Measurements from ENCODE around the gene UBAP2L. TPM values are rescaled to one million over a fixed set of nuclear protein-coding genes. Genes with fewer than 3 reads are reported as not detected.

UBAP2L gene
- polyA plus RNA-seq, 1 donor (not counting 4 experiments of a cell fraction or from before 2014, with no cell fraction given), result 198 TPM

DNA sequence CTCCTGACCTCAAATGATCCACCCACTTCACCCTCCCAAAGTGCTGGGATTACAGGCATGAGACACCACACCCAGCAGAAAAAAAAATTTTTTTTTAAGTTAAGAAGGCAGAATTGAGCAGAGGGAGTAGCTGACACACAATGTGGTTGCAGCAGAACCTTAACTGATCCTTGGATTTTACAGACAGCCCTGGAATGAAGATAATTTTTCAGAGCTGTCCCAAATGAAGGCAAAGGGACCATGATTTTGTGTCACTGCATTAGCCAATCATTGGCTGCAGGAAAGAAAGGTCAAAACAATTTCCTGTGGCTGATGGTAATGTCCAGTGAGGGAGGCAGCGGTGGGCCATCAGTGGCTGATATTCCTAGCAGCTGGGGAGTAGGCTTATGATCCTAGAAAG, 80.8 kb downstream of the UBAP2L start:
- Histone ChIP-seq H3K4me1 (ENCODE audit: control insufficient read depth, extremely low read depth, insufficient read depth, low read length) (no peaks in the 10 kb centered on the region), H3K9ac (ENCODE audit: control insufficient read depth, extremely low read depth, insufficient read depth, low read length) (no peak overlapping the region), H3K36me3 (ENCODE audit: control insufficient read depth in 2 of 2, extremely low read depth in 1 of 2, insufficient read depth in 2 of 2, low read length in 2 of 2) (no peaks in the 10 kb centered on the region), H4K20me1 (ENCODE audit: control insufficient read depth, extremely low read depth, insufficient read depth, low read length) (no peaks in the 10 kb centered on the region), H3K27me3 (ENCODE audit: control insufficient read depth, extremely low read depth, insufficient read depth, low read length) (no peaks in the 10 kb centered on the region), H3K4me3 (ENCODE audit: control insufficient read depth in 2 of 3, extremely low read depth in 1 of 3, insufficient read depth in 2 of 3, low read depth in 1 of 3, low read length in 3 of 3) (no peak overlapping the region), H3K9me3 (ENCODE audit: control insufficient read depth, low read depth, low read length) (no peaks in the 10 kb centered on the region), H3K27ac (ENCODE audit: control insufficient read depth, insufficient read depth, low read length) (no peak overlapping the region), H3K4me2 (ENCODE audit: control insufficient read depth, extremely low read depth, insufficient read depth, low read depth, low read length) (no peak overlapping the region), H3K9me1 (ENCODE audit: control insufficient read depth, extremely low read depth, insufficient read depth, low read length) (no peaks in the 10 kb centered on the region), H2AFZ (ENCODE audit: control insufficient read depth, low read length) (no peak overlapping the region), H3K79me2 (ENCODE audit: control insufficient read depth, insufficient read depth, low read length) (no peaks in the 10 kb centered on the region)
- no peak for TF ChIP-seq EZH2 (IDR thresholded peaks at IDR 0.05; ENCODE audit: low read length)
- TF ChIP-seq CTCF (optimal IDR thresholded peaks at IDR 0.05 in 1 of 3, IDR thresholded peaks at IDR 0.05 in 1 of 3, conservative IDR thresholded peaks at IDR 0.05 in 1 of 3; ENCODE audit: extremely low read depth in 1 of 3, insufficient read depth in 2 of 3, low read length in 3 of 3), result no peak
- no peak for FAIRE-seq
- dilution Hi-C loops (cut with MboI; ENCODE audit: extremely low pct_ligation_motif_present, low sequenced_read_pairs), result no loop called here
- no peak for DNase-seq (ENCODE audit: low read depth, low spot score)

GRCh38 chr1:154304664-154305337, 84.0 kb downstream of the UBAP2L start:
- no peaks in the 10 kb centered on the region for H3K4me1 ChIP-seq (ENCODE audit: control insufficient read depth, extremely low read depth, insufficient read depth, low read length)
- H3K9ac ChIP-seq (ENCODE audit: control insufficient read depth, extremely low read depth, insufficient read depth, low read length), result no peak overlapping the region
- H3K4me2 ChIP-seq (ENCODE audit: control insufficient read depth, extremely low read depth, insufficient read depth, low read depth, low read length), result no peak overlapping the region
- no peak for FAIRE-seq
- DNase-seq (ENCODE audit: low read depth, low spot score), result no peak
- no peaks in the 10 kb centered on the region for H3K9me3 ChIP-seq (ENCODE audit: control insufficient read depth, low read depth, low read length)
- no peaks in the 10 kb centered on the region for H3K27me3 ChIP-seq (ENCODE audit: control insufficient read depth, extremely low read depth, insufficient read depth, low read length)
- H4K20me1 ChIP-seq (ENCODE audit: control insufficient read depth, extremely low read depth, insufficient read depth, low read length), result no peaks in the 10 kb centered on the region
- dilution Hi-C loops (cut with MboI; ENCODE audit: extremely low pct_ligation_motif_present, low sequenced_read_pairs), result no loop called here
- no peak overlapping the region for H3K4me3 ChIP-seq (ENCODE audit: control insufficient read depth in 2 of 3, extremely low read depth in 1 of 3, insufficient read depth in 2 of 3, low read depth in 1 of 3, low read length in 3 of 3)
- H3K9me1 ChIP-seq (ENCODE audit: control insufficient read depth, extremely low read depth, insufficient read depth, low read length), result no peaks in the 10 kb centered on the region
- H3K79me2 ChIP-seq (ENCODE audit: control insufficient read depth, insufficient read depth, low read length), result no peaks in the 10 kb centered on the region
- TF ChIP-seq EZH2 (IDR thresholded peaks at IDR 0.05; ENCODE audit: low read length), result no peak
- no peak for TF ChIP-seq CTCF (optimal IDR thresholded peaks at IDR 0.05 in 1 of 3, IDR thresholded peaks at IDR 0.05 in 1 of 3, conservative IDR thresholded peaks at IDR 0.05 in 1 of 3; ENCODE audit: extremely low read depth in 1 of 3, insufficient read depth in 2 of 3, low read length in 3 of 3)
- H3K27ac ChIP-seq (ENCODE audit: control insufficient read depth, insufficient read depth, low read length), result no peak overlapping the region
- H2AFZ ChIP-seq (ENCODE audit: control insufficient read depth, low read length), result no peak overlapping the region
- H3K36me3 ChIP-seq (ENCODE audit: control insufficient read depth in 2 of 2, extremely low read depth in 1 of 2, insufficient read depth in 2 of 2, low read length in 2 of 2), result no peaks in the 10 kb centered on the region

Measured in keratinocyte (primary cell).